ENCODE data around the gene ANTXRL. TPM values are rescaled to one million over a fixed set of nuclear protein-coding genes. Genes with fewer than 3 reads are reported as not detected.
A peak's percentile ranks its signal among the peaks of the same experiment; 100 is the strongest.
"Not testable (repeated sequence)": the region's sequence is repeated elsewhere in the genome, so short reads cannot be mapped to it uniquely, and the experiment has no call there.

Gene ANTXRL
- total RNA-seq, 4 donors from 2014 or later: not detected

- TF ChIP-seq CTCF (IDR thresholded peaks at IDR 0.05) (no peak), POLR2A (IDR thresholded peaks at IDR 0.05) (no peak)
- Histone ChIP-seq H3K4me3 (no peak overlapping the region), H3K27ac (no peak overlapping the region), H3K4me1 (peaks cover 4% of the 10 kb centered on the region), H3K36me3 (no peaks in the 10 kb centered on the region), H3K27me3 (no peaks in the 10 kb centered on the region), H3K9me3 (no peaks in the 10 kb centered on the region)
- no peak for DNase-seq (ENCODE audit: low spot score in 2 of 2)
- WGBS: 87% methylated on average over 3 of the region's 3 CpGs
Measured at GRCh38 chr10:46330894-46331293, 44.1 kb downstream of the ANTXRL start.

- H3K4me3 ChIP-seq; DNase-seq (ENCODE audit: low spot score in 2 of 2); H3K27ac ChIP-seq; H3K36me3 ChIP-seq; H3K4me1 ChIP-seq; H3K9me3 ChIP-seq; H3K27me3 ChIP-seq: not testable (repeated sequence)
- WGBS: 75% methylated on average over 4 of the region's 4 CpGs
Measured at GRCh38 chr10:46365484-46365883, 78.7 kb downstream of the ANTXRL start.

GRCh38 chr10:46367209-46367608, 80.4 kb downstream of the ANTXRL start:
- not testable (repeated sequence) for H3K27ac ChIP-seq; H3K36me3 ChIP-seq; DNase-seq (ENCODE audit: low spot score in 2 of 2); H3K27me3 ChIP-seq; H3K9me3 ChIP-seq; H3K4me3 ChIP-seq; H3K4me1 ChIP-seq
- no CpG with 5 or more reads among the region's 5 CpGs for WGBS

GRCh38 chr10:46367666-46368240, 81.0 kb downstream of the ANTXRL start:
- not testable (repeated sequence) for H3K36me3 ChIP-seq; H3K4me3 ChIP-seq; DNase-seq (ENCODE audit: low spot score in 2 of 2); H3K4me1 ChIP-seq; H3K27me3 ChIP-seq; H3K9me3 ChIP-seq; H3K27ac ChIP-seq
- WGBS: no CpG with 5 or more reads among the region's 8 CpGs

- DNase-seq (ENCODE audit: low spot score in 2 of 2); H3K9me3 ChIP-seq; H3K4me1 ChIP-seq; H3K4me3 ChIP-seq; H3K27me3 ChIP-seq; H3K36me3 ChIP-seq; H3K27ac ChIP-seq: not testable (repeated sequence)
- WGBS: 100% methylated on average over 3 of the region's 11 CpGs
Measured at GRCh38 chr10:46368956-46369355, 82.2 kb downstream of the ANTXRL start.

- 43% methylated on average over 2 of the region's 3 CpGs for WGBS
- peak overlapping the region; percentile 18 for H3K27ac ChIP-seq
- H3K27me3 ChIP-seq; H3K4me1 ChIP-seq; H3K4me3 ChIP-seq; DNase-seq (ENCODE audit: low spot score in 2 of 2); H3K9me3 ChIP-seq; H3K36me3 ChIP-seq: not testable (repeated sequence)
Measured at GRCh38 chr10:46374410-46374809, 87.6 kb downstream of the ANTXRL start.

- not testable (repeated sequence) for H3K27me3 ChIP-seq; H3K36me3 ChIP-seq; H3K4me3 ChIP-seq; H3K4me1 ChIP-seq; DNase-seq (ENCODE audit: low spot score in 2 of 2); H3K9me3 ChIP-seq
- 52% methylated on average over 4 of the region's 11 CpGs for WGBS
- H3K27ac ChIP-seq: peak within 1 kb of the TSS; percentile 29
Measured at GRCh38 chr10:46375406-46375805, 88.6 kb downstream of the ANTXRL start, which contains the start of gene ANXA8L1. TSS of gene ANXA8L1 (plus strand) at chr10:46375776. CDS start at chr10:46375852, 76 bp downstream.

GRCh38 chr10:46377022-46377421, 90.2 kb downstream of the ANTXRL start:
- not testable (repeated sequence) for H3K27me3 ChIP-seq; DNase-seq (ENCODE audit: low spot score in 2 of 2); H3K4me3 ChIP-seq; H3K27ac ChIP-seq; H3K4me1 ChIP-seq; H3K9me3 ChIP-seq; H3K36me3 ChIP-seq
- WGBS: no CpG with 5 or more reads among the region's 1 CpG

GRCh38 chr10:46377651-46378050, 90.9 kb downstream of the ANTXRL start:
- H3K9me3 ChIP-seq; H3K4me3 ChIP-seq; H3K4me1 ChIP-seq; H3K36me3 ChIP-seq; H3K27ac ChIP-seq; DNase-seq (ENCODE audit: low spot score in 2 of 2); H3K27me3 ChIP-seq: not testable (repeated sequence)
- WGBS: no CpG with 5 or more reads among the region's 4 CpGs

- not testable (repeated sequence) for H3K36me3 ChIP-seq; H3K27ac ChIP-seq; H3K9me3 ChIP-seq; DNase-seq (ENCODE audit: low spot score in 2 of 2); H3K4me1 ChIP-seq; H3K4me3 ChIP-seq; H3K27me3 ChIP-seq
- WGBS: no CpG with 5 or more reads among the region's 8 CpGs
Measured at GRCh38 chr10:46378108-46378507, 91.3 kb downstream of the ANTXRL start.

- H3K9me3 ChIP-seq; H3K4me3 ChIP-seq; DNase-seq (ENCODE audit: low spot score in 2 of 2); H3K27me3 ChIP-seq; H3K27ac ChIP-seq; H3K36me3 ChIP-seq; H3K4me1 ChIP-seq: not testable (repeated sequence)
- 63% methylated on average over 2 of the region's 5 CpGs for WGBS
Measured at GRCh38 chr10:46379233-46379848, 92.5 kb downstream of the ANTXRL start.

All from suprapubic skin (tissue), 4 donors.